ENCODE data around the gene CAPN13.

DNA sequence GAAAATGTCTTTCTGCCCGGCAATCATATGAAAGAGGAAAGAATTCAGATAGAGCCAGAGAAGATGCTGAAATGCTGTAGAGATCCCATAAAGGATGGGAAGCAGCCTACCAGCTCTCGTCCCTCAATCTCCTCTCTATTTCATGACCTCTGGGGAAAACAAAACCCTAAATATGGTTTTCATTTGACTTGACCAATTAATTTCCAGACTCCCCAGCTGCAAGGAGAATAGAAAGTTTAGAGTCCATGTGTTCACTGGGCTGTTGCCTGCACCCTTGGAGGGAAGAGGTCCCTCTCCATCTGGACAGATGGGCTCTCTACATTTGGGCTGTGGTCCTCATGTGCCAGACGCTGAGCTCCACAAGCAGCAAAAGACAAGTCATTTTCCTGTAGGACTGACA lies 40.6 kb downstream of the CAPN13 start:
- TF ChIP-seq, protein P1, sequence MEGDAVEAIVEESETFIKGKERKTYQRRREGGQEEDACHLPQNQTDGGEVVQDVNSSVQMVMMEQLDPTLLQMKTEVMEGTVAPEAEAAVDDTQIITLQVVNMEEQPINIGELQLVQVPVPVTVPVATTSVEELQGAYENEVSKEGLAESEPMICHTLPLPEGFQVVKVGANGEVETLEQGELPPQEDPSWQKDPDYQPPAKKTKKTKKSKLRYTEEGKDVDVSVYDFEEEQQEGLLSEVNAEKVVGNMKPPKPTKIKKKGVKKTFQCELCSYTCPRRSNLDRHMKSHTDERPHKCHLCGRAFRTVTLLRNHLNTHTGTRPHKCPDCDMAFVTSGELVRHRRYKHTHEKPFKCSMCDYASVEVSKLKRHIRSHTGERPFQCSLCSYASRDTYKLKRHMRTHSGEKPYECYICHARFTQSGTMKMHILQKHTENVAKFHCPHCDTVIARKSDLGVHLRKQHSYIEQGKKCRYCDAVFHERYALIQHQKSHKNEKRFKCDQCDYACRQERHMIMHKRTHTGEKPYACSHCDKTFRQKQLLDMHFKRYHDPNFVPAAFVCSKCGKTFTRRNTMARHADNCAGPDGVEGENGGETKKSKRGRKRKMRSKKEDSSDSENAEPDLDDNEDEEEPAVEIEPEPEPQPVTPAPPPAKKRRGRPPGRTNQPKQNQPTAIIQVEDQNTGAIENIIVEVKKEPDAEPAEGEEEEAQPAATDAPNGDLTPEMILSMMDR (IDR thresholded peaks at IDR 0.05), result no peak
- TF ChIP-seq POLR2A (IDR thresholded peaks at IDR 0.05), result no peak

Measured in heart left ventricle (tissue), 13 donors.